HUDEP-2 (cell line): ENCODE results near the gene GRAMD1A.
"Not testable (repeated sequence)": the region's sequence is repeated elsewhere in the genome, so short reads cannot be mapped to it uniquely, and the experiment has no call there.

Source experiments
- DNase-seq, 76 experiments: peaks; one replicate each; lab custom pipeline; 2025; ENCODE audit not compliant: unreplicated experiment in 76 of 76; lab: John Stamatoyannopoulos, UW

The GRAMD1A gene

DNA sequence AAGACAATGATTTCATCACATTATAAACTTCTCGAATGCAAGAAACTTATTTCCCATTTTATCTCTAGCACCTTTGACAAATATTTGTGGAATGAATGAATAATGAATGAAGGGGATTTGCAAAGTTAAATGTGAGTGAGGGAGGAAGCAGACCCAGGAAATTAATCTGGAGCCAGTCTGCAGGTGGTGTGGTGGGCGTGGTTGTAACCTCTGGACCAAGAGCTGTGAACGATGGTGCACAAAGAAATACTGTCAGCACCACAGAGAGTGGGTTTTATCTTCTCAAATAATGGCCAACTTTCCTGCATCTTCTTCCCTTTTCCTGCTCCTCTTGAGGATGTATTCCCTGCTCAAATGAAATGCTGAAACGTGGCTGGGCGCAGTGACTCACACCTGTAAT is 25.1 kb upstream of the GRAMD1A start:
- DNase-seq, result no peak

DNA sequence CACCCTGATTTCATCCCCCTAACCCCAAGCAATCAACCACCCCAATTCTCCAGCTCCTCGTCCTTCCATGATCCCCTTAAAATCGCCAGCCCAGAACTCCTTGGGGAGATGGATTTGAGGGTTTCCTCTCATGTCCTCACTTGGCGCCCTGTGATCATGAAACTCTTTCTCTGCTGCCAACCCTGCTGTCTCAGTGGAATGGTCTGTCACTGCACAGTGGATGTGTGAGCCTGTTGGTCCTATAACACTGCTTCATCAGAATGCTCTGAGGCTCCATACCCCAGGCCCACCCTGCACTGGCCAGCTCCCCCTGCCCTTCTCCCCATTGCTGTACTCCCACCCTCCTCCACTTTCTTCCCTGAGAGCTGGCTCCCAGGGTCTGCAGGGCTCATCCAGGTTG is 23.5 kb upstream of the GRAMD1A start:
- DNase-seq, result no peak

DNA sequence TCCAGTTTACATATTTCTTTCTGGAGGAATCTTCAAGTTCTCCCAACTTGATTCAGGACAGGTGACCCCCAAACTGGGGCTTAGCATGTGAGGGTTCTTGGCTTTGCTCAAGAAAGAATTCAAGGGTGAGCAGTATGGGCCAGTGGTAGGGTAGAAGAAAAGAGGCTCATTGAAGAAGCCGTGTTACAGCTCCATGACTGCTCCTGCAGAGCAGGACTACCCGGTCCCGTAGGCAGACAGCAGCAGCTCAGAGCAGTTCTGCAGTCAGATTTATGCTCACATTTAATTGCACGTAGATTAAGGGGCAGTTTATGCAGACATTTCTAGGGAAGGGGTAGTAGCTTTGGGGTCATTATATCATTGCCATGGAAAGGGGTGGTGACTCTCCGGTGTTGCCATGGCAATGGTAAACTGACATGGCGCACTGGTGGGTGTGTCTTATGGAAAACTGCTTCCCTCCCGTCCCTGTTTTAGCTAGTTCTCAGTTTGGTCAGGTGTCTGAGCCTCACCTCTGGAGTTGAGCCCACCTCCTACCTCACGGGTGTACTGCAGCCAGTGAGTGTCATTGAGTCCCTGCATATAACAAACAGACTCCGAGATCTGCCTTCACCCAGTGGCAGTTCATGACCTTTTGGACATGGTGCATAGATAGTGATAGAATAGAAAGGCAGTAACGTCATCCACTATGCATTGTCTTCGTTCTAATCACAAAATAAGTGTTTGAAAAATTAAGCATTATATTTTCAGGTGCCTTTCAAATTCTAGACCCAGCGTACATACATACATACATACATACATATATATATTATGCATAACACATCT is 20.1 kb upstream of the GRAMD1A start:
- no peak for DNase-seq

DNA sequence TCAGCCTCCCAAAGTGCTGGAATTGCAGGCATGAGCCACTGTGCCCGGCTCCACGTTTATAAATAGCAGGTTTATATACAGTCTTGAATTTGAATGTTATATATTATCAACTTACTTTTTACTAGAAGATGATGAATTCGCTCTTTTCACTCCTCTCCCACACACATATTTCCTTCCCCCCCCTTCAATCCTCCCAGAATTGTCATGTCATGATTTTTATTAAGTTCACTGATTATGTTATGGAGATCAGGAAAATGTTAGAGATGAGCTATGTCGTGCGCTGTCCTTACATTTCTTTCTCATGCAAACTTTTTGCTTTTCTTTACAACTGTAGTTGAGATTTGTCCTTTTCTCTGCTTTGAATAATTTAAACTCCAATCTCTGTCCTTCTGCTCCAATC is 17.8 kb upstream of the GRAMD1A start:
- no peak for DNase-seq

DNA sequence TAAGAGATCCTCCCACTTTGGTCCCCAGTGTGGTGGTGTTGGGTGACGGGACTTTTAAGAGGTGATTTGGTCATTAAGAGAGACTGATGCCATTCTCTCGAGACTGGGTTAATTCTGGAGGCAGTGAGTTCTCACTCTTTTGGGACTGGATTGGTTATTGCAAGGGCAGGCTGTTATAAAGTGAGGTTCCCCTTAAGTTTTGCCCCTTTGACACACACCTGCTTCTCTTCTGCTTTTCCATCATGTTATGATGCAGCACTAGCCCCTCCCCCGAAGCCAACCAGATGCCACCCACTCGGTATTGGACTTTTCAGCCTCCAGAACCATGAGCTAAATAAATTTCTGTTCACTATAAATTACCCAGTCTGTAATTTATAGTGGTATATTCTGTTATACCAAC is 16.3 kb upstream of the GRAMD1A start:
- DNase-seq, result no peak

DNA sequence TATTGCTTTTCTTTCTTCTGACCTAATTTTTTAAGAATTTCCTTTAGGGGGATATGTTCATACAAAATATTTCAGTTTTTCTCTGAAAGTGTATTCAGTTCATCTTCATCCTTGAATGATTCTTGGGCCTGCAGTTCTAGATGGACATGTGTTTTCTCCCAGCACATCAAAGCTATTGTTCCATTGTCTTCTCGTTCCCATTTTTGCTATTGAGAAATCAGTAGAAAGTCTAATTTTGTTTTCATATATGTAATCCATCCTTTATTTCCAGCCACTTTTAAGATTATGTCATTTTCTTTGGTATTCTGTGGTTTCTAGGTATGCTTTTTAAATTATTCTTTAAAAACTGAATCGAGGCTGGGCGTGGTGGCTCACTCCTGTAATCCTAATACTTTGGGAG is 15.8 kb upstream of the GRAMD1A start:
- no peak for DNase-seq

DNA sequence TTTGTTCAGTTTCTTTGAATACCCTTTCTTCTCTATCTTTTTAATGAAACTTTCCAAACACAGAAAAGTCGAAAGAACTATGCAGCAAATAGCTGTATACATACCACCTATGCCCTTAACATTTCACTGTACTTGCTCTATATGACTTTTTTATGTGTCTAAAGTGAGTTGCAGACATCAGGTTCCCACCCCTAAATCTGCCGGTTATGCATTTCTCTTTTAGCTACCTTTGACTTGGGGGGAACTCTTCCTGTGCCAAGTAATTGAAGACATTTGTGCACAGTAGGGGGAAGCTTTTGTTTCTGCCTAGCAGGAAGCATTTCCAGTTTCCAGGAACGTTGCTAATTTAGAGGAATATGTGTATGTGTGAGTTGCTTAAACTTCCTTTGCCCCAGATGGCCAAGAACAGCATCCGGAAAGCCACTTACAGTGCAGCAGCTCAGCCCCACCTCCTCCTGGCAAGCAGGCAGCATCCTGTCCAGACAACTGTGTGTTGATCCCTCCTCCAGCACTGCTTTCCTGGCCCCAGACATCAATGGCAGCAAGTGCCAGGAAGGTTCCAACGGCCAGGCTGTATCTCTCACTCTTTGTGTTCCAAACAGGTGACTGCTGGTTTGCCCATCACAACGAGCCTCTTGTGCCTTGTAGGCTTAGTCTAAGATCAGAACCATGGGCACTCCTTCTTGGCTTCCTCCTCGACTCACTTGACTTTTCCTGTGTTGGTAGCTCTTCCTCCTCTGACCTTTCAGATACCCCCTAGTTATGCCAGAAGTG is 14.7 kb upstream of the GRAMD1A start:
- no peak for DNase-seq

DNA sequence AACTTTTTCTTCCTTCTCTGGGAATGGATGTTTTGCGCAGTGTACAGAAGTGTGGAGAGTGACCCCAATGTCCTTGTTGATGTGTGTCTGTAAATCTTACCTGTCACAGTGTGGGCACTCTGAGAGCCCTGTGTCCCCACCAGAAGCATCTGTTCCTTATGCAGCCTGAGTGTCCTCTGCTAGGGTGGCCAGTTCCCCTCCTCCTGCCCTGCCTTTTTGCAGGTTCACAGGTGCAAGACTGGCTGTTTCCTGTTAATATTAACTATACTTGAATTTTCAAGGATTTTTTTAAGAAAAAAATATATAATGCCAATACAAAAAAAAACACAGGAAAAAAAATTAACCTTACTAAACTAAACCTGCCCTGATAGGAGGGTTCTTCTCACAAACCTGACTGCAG is 12.0 kb upstream of the GRAMD1A start:
- no peak for DNase-seq

DNA sequence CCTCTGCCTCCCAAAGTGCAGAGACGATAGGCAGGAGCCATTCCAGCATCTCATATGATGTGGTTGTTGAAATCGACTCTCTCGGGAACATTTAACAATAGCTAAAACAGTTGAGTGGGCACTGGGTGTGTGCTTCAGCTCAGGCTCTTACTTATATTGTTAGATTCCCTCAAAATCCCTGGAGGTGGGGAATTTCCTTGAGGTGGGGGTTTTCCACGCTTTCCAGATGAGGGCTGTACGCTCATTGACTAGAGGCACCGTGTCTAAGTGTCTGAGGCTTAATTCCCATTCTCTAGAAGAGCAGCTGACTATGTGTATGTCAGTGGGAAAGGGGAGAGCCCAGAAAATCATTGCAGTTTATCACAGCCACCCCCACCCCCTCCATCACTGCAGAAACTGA is 10.8 kb upstream of the GRAMD1A start:
- DNase-seq, result no peak

DNA sequence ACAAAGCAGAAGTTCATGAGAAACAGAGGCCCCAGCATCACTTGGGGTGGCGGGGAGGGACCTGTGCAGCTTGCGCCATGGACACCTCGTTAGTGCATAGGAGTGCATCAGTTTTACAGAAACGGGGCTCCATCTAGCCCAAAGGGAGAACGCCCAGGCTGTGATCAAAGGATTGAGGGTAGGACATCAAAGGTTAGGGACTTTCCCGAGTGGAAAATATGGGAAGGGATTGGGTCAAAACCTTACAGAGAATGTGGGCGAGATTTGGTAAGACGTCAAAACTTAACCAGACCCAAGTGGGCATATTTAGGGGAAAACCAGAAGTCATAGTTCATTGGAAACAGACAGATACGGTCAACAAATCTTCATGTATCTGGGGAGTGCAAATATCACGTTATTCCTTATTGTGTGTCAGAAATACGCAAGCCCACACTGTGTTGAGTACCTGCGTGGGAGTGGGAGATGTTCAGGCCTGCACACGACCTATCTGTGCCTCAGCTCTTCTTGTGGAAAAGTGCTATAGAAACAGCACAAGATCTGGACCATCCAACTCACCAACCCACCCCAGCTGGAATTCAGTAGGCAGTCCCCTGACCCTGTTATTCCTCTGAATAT is 9.4 kb upstream of the GRAMD1A start:
- DNase-seq, result no peak

DNA sequence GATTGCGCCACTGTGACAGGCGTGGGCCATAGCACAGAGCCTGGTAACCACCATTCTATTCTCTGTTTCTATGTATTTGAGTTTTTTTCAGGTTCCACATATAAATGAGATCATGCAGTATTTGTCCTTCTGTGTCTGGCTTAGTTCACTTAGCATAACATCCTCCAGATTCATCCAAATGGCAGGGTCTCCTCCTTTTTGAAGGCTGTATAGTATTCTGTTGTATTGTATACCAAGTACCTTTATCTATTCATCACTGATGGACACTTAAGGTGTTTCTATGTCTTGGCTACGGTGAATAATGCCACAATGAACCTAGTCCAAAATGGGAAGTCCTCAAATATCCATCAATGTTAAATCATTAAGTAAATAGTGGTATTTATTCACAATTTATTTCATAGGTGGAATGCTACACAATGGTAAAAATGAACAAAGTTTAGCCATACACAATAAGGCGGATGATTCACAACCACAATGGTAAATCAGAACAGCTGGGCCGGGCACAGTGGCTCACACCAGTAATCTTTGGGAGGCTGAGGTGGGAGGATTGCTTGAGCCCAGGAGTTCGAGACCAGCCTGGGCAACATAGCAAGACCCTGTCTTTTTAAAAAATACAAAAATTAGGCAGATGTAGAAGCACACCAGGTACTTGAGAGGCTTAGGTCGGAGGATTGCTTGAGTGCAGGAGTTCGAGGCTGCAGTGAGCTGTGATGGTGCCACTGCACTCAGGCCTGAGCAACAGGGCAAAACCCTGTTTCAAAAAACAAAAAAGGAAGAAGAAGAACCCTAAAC is 8.4 kb upstream of the GRAMD1A start:
- DNase-seq, result no peak

DNA sequence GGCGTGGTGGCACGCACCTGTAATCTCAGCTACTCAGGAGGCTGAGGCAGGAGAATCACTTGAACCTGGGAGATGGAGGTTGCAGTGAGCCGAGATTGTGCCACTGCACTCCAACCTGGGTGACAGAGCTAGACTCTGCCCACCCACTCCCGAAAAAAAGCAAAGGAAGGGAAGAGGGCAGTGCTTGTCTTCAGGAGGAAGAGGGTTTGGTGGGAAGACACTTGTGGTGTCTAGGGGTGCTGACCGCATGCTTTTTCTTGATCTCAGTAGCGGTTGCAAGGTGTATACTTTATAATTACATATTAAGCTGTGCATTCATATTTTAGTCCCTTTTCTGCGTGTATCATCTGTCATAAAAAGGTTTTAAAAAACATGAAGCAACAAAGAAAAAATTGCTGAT is 7.5 kb upstream of the GRAMD1A start:
- not testable (repeated sequence) for DNase-seq

DNA sequence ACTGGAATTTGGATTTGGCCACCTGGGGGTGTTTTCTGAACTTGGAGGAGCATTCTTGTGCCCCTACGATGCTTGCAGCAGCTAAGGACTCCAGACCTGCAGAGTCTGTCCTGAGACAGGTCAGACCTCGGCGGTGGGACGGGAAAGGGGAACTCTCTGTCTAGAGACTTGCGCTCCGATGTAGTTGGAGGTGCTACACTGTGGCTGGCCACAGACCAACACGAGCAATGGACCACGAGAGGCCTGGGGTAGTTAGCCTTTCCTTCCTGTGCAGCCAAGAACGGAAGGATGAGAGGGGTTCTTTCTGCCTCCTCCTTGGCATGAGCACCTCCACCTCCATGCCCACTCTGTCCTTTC is 5.9 kb upstream of the GRAMD1A start:
- DNase-seq, result no peak

DNA sequence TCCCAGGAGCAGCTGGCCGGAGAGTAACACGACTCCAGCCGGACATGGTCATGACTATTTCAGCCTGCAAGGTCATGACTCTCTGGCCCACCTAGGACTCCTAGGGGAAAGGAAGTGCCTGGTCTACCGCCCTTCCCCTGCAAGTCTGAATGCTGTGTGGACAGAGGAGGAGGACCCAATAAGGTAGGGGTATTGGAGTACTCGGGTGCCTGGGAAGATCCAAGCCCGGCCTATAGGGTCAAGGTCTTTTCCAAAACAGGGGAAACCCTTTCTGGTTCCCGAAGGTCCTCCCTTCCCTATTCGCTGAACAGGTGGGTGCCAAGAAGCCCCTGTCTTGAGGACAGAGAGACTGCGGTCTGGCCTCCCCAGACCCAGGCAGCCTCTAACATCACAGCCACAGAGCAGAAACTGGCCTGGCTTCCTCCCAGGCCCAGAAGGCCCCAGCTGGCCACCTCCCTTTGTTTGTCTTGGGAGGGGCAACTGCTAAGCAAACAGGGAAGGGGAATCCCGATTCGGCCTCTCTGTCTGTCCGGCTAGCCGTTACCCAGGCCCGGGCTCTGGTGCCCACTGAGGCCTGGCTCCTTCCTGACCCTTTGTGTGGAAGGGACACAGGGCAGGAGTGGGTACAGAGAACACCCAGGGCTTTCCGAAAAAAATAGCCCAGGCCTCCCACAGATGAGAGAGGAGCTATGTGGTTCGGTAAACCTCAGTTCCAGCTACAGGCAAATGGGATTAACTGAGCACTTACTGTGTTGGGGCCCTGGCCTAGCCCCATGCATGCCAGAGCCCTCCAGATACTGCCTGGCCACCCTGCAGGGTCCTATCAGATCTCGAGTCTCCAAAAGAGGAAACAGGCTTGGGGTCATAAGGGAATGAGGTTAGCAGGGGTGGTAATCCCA is 5.2 kb upstream of the GRAMD1A start:
- DNase-seq, result no peak

DNA sequence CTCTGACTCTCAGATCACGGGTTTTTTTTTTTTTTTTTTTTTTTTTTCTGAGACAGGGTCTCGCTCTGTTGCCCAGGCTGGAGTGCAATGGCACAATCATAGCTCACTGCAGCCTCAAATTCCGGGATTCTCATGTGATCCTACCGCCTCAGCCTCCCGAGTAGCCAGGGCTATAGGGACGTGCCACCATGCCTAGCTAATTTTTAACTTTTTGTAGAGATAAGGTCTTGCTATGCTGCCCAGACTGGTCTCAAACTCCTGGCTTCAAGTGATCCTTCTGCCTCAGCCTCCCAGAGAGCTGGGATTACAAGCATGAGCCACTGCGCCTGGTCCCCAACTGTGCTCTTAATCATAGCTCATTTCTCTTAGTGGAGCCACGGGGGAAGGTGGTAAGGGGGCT is 4.6 kb upstream of the GRAMD1A start:
- DNase-seq, result no peak

DNA sequence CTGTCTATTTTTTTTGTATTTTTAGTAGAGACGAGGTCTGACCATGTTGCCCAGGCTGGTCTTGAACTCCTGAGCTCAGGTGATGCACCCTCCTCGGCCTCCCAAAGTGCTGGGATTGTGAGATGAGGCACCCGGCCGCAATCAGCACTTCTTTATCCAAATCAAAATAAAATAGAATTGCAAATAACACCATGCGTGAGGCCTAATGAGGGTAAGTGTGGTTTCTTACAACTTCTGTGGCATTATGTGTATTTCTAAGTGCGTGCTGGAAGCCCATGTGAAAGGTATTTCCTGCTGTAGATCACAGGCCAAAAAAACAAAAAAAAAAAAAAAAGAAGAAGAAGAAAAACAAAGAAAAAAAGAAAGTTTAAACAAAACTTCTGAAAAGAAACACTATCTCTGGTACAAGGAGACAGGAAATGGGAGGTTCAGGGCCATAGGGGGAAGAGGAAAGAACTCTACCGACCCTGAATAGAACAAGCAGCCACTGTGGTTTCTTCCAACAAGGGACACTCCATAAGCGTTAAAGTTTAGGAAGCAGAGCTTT is 3.0 kb upstream of the GRAMD1A start:
- no peak for DNase-seq

DNA sequence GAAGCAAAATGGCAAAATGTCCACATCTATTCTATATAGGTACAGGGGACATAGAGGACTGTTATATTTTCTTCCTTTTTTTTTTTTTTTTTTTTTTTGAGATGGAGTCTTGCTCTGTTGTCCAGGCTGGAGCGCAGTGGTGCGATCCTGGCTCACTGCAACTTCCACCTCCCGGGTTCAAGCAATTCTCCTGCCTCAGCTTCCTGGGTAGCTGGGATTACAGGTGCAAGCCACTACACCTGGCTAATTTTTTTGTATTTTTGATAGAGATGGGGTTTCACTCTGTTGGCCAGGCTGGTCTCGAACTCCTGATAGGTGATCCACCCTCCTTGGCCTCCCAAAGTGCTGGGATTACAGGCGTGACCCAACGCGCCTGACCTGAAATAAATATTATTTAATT is 1.9 kb upstream of the GRAMD1A start:
- DNase-seq, result not testable (repeated sequence)

DNA sequence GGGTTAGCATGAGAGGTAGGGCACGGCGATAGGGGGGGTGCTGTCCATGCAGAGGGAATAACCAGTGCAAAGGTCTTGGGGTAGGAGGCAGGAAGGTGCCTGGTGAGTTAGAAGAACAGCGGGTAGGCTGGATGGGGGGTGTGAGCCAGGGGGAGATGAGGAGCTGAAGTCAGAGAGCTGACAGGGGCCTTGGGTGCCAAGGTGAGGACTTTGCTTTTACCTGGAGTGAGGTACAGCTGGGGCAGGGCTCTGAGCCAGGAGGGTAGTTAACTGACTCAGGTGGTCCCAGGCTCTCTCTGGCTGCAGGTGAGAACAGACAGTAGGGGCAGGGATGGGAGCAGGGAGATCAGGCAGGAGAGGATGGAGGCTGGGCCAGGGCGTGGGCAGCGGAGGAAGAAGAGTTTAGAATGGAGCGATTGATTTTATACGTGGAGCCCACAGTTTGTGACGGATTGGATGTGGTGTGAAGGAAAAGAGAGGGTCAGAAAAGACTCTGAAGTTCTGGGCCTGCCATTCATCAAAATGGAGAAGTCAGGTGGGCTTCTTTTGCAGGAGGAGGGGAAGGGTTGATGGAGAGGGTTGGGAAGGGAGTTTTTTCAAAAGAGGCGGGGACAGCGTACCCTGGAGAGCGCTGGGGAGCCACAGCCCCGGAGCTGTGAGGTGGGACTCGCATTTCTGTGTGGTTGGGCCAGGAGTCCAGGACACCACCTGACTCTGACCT is 1.2 kb upstream of the GRAMD1A start:
- DNase-seq, result no peak

DNA sequence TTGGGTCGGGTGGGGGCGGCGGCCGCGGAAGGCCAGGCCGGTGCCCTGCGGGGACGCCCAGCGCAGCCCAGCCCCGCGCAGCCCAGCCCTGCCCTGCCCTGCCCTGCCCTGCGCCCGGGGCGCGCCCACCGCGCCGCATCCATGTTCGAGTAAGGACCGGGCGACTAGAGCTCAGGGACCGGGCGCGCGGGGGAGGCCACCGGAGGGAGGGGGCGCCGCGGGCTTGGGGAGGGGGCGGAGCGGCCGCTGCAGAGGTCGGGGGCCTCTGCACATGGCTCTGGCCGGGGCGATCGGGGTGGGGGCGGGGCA is 169 bp downstream of the GRAMD1A start:
- peak in 8 of 76 experiments; percentile 16 to 79 (median 51) for DNase-seq
